ENCODE data around the gene FN1. TPM values are rescaled to one million over a fixed set of nuclear protein-coding genes. Genes with fewer than 3 reads are reported as not detected.

Gene FN1
- total RNA-seq, 1 donor from 2014 or later, result 154 TPM

DNA sequence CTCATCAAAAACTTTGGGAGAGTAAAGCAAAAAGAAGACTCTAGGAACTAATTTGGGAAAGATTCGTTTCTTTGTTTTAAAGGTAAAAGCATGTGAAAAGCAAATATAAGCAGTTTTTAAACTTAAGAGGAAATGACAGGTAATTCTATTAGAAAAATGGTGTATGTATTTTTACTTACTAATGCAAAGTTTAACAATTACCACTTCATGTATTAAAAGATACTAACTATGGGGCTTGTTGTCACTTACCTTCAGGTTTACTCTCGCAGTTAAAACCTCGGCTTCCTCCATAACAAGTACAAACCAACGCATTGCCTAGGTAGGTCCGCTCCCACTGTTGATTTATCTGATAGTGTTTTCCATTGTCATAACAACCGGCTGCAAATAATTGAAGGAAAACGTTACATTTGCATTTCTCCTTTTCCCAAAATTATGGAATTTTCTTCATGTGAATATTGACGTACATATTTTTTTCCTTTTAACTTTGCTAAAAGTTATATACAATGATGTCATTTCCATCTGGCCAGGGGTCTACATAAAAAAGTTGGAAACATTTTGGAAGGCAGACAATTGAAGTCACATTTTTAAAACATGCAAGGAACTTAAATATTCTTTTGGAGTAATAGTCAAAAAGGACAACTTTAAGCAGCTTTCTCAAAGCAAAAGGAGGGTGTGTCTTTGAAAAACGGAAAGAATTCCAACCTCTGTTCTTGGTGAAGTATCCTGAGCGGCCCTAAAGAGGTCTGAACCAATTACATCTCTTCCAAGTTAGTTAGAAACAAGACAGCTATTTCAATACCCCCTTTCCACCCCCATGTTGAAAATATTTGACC lies 1.2 kb downstream of the FN1 start:
- TF ChIP-seq, protein P1, sequence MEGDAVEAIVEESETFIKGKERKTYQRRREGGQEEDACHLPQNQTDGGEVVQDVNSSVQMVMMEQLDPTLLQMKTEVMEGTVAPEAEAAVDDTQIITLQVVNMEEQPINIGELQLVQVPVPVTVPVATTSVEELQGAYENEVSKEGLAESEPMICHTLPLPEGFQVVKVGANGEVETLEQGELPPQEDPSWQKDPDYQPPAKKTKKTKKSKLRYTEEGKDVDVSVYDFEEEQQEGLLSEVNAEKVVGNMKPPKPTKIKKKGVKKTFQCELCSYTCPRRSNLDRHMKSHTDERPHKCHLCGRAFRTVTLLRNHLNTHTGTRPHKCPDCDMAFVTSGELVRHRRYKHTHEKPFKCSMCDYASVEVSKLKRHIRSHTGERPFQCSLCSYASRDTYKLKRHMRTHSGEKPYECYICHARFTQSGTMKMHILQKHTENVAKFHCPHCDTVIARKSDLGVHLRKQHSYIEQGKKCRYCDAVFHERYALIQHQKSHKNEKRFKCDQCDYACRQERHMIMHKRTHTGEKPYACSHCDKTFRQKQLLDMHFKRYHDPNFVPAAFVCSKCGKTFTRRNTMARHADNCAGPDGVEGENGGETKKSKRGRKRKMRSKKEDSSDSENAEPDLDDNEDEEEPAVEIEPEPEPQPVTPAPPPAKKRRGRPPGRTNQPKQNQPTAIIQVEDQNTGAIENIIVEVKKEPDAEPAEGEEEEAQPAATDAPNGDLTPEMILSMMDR (IDR thresholded peaks at IDR 0.05; ENCODE audit: borderline replicate concordance), result no peak
- peaks cover 40% of the 10 kb centered on the region for H3K4me1 ChIP-seq
- peak overlapping the region; percentile 77 for H3K4me3 ChIP-seq
- peak overlapping the region; percentile 91 for H3K27ac ChIP-seq (replicated peaks)
- H3K27me3 ChIP-seq (ENCODE audit: low read depth), result peaks cover 26% of the 10 kb centered on the region
- H3K9me3 ChIP-seq (replicated peaks), result no peaks in the 10 kb centered on the region
- DNase-seq, result no peak
- peaks cover 16% of the 10 kb centered on the region for H3K36me3 ChIP-seq
- intact Hi-C loops (cut with micrococcal nuclease), result no loop called here

DNA sequence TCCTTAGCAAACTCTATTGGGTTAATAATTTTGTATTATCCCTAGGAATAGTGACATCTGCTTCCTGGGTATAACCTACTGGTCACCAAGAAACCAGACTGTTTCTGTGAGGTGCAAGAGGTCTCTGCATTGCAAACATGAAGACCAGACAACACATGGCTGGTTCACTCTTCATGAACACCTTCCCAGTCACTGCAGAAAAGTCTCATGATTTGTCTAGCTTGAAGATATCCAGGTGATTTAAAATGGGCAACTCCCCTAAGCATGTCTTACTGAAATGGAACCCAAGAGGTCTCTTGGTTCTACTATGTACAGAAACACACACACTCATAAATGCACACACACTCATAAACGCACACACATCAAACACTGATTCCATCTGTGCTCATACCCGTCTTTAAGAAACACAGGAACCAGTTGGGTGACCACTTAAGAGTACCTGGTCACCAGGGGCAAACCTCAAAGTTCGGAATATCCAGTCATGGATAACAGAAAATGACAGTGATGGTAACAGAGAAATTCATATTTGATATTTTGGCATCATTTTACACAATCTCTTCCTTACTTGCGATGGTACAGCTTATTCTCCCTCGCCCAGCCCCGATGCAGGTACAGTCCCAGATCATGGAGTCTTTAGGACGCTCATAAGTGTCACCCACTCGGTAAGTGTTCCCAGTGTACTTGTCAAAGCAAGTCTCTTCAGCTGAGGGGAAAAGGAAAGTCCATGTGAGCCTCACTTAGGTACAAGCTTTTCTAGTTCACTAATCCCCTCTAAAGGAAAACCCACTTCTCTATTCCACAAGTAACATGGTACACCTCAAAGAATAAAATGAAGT lies 2.9 kb downstream of the FN1 start:
- Histone ChIP-seq H3K27me3 (ENCODE audit: low read depth) (peaks cover 26% of the 10 kb centered on the region), H3K4me3 (peak overlapping the region; percentile 77), H3K9me3 (replicated peaks) (no peaks in the 10 kb centered on the region), H3K27ac (replicated peaks) (peak overlapping the region; percentile 91), H3K36me3 (peaks cover 33% of the 10 kb centered on the region), H3K4me1 (peaks cover 35% of the 10 kb centered on the region)
- DNase-seq, result no peak
- intact Hi-C loops (cut with micrococcal nuclease), result no loop called here
- TF ChIP-seq, protein P1 (IDR thresholded peaks at IDR 0.05; ENCODE audit: borderline replicate concordance), result no peak

DNA sequence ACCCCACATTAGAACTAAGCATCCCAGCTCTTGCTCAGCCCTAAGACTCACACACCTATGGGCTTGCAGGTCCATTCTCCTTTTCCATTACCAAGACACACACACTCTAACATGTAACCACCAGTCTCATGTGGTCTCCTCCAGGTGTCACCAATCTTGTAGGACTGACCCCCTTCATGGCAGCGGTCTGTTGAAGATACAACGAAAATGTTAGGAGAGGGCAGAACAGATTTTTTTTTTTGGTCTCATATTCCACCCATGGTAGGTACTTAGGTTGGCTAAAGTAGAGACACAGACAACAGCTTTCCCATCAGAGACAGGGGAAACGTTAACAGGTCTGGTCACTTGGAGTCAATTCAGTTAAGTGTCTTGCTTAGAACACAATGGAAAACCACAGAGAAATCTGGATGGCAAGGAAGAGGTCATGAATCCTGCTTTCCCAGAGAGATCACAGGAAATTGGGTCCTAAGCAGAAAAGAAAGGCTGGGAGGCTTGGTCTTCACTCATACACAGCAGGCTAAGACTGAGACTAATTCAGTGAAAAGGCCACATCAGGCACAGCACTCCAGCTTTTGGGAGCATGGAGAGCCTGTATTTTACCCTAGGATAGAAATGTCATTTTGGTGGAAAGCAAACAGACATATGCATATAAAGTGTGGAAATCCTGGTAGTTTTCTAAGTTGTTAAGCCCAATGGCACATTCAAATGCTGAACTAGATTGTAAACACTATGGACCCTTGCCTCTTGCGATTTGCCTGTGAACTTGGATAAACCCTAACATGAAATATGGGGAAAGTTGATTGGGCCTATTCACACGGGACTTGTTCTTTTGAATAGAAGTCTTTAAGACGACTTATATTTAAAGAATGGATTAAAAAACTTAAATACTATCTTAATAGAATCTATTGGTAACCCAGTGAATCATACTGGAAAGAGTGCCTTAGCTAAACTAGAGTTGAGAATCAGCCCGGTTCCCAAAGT lies 3.8 kb downstream of the FN1 start:
- intact Hi-C loops (cut with micrococcal nuclease), result no loop called here
- peaks cover 42% of the 10 kb centered on the region for H3K36me3 ChIP-seq
- H3K4me1 ChIP-seq, result peaks cover 26% of the 10 kb centered on the region
- peak overlapping the region; percentile 77 for H3K4me3 ChIP-seq
- DNase-seq, result no peak
- no peak overlapping the region for H3K27ac ChIP-seq (replicated peaks)
- H3K9me3 ChIP-seq (replicated peaks), result no peaks in the 10 kb centered on the region
- TF ChIP-seq, protein P1 (IDR thresholded peaks at IDR 0.05; ENCODE audit: borderline replicate concordance), result no peak
- peaks cover 18% of the 10 kb centered on the region for H3K27me3 ChIP-seq (ENCODE audit: low read depth)

DNA sequence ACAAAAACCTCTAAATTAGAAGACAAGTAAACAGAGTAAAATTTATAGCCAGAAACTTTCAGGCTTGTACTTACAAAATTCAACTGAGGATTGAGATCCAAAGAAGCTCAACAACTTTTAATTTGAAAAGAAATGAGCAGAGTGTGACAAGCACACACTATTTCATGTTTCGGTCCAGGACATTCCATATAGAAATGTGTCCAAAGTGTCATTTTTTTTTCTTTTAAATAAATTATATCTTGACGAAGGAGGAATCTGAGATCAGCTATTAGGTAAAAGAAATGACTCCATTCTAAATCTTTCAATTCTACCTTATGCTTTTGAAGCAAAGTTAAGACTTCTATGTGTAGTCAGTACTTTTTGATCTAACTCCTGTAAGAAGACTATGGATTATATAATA lies 4.6 kb downstream of the FN1 start:
- Histone ChIP-seq H3K27me3 (ENCODE audit: low read depth) (peaks cover 11% of the 10 kb centered on the region), H3K9me3 (replicated peaks) (no peaks in the 10 kb centered on the region), H3K36me3 (peaks cover 50% of the 10 kb centered on the region), H3K27ac (replicated peaks) (no peak overlapping the region), H3K4me3 (no peak overlapping the region), H3K4me1 (peaks cover 18% of the 10 kb centered on the region)
- TF ChIP-seq, protein P1 (IDR thresholded peaks at IDR 0.05; ENCODE audit: borderline replicate concordance), result no peak
- DNase-seq, result no peak
- intact Hi-C loops (cut with micrococcal nuclease), result no loop called here
